PC-3 (cell line): Measurements from ENCODE around the gene TMEM164.

Source experiments
- EZH2 ChIP-seq: fragments of 300-600 bp; sonication (generic); IDR thresholded peaks from one replicate; pipeline ENCODE4 v1.6.1; 2017; ENCODE audit warnings: antibody characterized with exemption, mild to moderate bottlenecking, low read length; ENCODE audit not compliant: unreplicated experiment
- EZH2phosphoT487 ChIP-seq: fragments of 300-600 bp; sonication (generic); IDR thresholded peaks from 2 replicates; pipeline ENCODE4 v1.6.1; 2018; ENCODE audit warnings: mild to moderate bottlenecking, antibody characterized with exemption, low read length, borderline replicate concordance
- TF ChIP-seq, protein P1 (sequence below): fragments of 300-600 bp; sonication (generic); conservative IDR thresholded peaks from 2 replicates; pipeline ENCODE4 v1.5.1; 2017; ENCODE audit warnings: antibody characterized with exemption, low read depth, mild to moderate bottlenecking, low read length

DNA sequence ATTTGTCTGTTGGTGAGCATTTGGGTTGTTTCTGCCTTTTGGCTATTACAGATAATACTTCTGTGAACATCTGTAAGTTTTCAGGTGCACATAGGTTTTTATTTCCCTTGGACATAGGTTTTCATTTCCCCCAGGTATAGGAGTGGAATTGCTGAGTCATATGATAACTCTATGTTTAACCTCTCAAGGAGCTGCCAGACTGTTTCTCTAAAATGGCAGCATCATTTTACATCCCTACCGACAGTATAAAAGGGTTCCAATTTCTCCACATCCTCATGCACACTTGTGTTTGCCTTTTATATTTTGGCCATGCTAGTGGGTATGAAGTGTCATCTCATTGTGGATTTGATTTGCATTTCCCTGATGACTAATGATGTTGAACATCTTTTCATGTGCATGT is 53.5 kb downstream of the TMEM164 start:
- TF ChIP-seq, protein P1, sequence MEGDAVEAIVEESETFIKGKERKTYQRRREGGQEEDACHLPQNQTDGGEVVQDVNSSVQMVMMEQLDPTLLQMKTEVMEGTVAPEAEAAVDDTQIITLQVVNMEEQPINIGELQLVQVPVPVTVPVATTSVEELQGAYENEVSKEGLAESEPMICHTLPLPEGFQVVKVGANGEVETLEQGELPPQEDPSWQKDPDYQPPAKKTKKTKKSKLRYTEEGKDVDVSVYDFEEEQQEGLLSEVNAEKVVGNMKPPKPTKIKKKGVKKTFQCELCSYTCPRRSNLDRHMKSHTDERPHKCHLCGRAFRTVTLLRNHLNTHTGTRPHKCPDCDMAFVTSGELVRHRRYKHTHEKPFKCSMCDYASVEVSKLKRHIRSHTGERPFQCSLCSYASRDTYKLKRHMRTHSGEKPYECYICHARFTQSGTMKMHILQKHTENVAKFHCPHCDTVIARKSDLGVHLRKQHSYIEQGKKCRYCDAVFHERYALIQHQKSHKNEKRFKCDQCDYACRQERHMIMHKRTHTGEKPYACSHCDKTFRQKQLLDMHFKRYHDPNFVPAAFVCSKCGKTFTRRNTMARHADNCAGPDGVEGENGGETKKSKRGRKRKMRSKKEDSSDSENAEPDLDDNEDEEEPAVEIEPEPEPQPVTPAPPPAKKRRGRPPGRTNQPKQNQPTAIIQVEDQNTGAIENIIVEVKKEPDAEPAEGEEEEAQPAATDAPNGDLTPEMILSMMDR: no peak
- TF ChIP-seq EZH2 (no peak), EZH2phosphoT487 (no peak)
